GM20000 (cell line): Measurements from ENCODE around the gene IQGAP2.

Experiments used
- DNase-seq: peaks from one replicate; pipeline ENCODE4 v3.0.0; 2012; ENCODE audit warnings: low spot score
- CTCF ChIP-seq: IDR thresholded peaks from 2 replicates; pipeline ENCODE4 v1.5.1; 2012; ENCODE audit warnings: mild to moderate bottlenecking, control low read depth; ENCODE audit errors: extremely low read depth, missing control alignments

Gene IQGAP2

GRCh38 chr5:76715486-76715735 lies 312.3 kb downstream of the IQGAP2 start:
- DNase-seq = no peak
- TF ChIP-seq CTCF = no peak

- peak; percentile 77 for TF ChIP-seq CTCF
- peak; percentile 89 for DNase-seq
Observed at GRCh38 chr5:76715736-76716455, 312.8 kb downstream of the IQGAP2 start, which contains the start of gene F2R. Gene F2R, plus strand, starts transcription at chr5:76716126. Its CDS starts 182 bp downstream, at chr5:76716308.

- TF ChIP-seq CTCF = no peak
- peak; percentile 42 for DNase-seq
Observed at GRCh38 chr5:76716456-76717157, 313.5 kb downstream of the IQGAP2 start.

GRCh38 chr5:76717222-76718083 lies 314.4 kb downstream of the IQGAP2 start:
- TF ChIP-seq CTCF = no peak
- no peak for DNase-seq

GRCh38 chr5:76718381-76718832 lies 315.3 kb downstream of the IQGAP2 start:
- DNase-seq = no peak

GRCh38 chr5:76718880-76719279 lies 315.8 kb downstream of the IQGAP2 start:
- no peak for TF ChIP-seq CTCF
- DNase-seq = no peak

More at GRCh38 chr5:76718381-76718832, 315.3 kb downstream of the IQGAP2 start:
- TF ChIP-seq CTCF = no peak
